SHP77 (cell line): ENCODE data around the gene SSR1.

Experiments
- DNase-seq, 2 experiments: peaks; one replicate each; lab custom pipeline; 2025; lab: John Stamatoyannopoulos, UW

The SSR1 gene

DNA sequence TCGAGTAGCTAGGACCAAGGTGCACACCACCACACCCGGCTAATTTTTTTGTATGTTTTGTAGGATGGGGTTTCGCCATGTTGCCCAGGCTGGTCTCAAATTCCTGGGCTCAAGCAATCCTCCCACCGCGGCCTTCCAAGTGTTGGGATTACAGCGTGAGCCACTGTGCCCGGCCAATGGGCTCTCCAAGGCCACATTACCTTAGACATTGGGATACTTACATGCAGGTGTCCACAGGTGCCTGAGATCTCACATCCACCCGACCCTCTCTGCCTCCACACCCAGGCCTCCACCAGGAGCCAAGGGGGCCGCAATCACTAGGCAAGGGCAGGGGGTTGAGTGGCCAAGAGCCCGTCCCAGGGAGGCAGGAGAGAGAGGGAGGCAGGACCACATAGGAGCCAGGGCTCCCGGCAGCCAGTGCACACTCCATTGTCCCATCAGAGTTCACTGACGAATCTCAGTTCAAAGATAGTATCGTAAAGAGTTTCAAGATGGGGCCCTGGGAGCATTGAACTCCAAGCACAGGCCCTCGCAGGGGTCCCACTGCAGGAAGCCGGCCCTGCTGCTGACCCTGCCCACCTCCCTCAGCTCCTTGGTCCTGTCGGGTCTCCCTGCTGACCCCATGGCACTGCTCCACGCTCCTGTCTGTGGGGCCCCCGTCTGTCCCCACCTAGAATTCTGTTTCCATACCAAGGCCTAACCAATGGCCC, 55.3 kb downstream of the SSR1 start:
- DNase-seq, result no peak

DNA sequence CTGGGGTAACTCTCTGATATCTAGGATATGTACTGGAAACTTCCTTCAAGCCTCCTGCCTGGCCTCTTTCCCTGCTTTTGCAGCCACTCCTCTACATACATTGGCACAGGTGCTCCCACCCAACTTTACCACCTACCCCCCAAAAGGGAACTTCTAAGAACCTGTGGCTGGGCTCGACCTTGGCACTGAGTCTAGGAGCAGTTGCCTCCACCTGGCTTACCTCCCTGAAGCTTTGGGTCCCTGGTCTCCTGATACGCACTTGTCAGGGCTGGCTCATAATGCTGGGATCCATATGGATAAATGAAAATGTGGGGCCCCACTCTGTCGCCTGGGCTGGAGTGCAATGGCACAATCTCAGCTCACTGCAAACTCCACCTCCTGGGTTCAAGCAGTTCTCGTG, 56.2 kb downstream of the SSR1 start:
- DNase-seq, result no peak

DNA sequence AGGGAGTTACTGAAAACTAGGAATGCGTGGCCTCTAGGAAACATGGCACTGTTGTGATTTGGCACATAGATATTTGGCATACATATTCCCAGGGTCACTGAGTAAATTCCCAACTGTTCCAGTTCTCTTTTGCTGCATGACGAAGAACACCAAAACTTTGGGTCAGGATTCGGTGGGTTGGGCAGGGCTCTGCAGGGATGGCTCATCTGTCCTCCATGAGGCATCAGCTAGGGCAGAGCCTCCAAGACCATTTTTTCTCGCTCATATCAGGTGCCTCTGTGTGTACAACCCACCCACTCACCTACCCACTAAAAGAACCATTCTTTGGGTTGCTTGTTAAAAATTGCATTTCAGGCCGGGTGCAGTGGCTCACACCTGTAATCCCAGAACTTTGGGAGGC, 57.1 kb downstream of the SSR1 start:
- no peak for DNase-seq

DNA sequence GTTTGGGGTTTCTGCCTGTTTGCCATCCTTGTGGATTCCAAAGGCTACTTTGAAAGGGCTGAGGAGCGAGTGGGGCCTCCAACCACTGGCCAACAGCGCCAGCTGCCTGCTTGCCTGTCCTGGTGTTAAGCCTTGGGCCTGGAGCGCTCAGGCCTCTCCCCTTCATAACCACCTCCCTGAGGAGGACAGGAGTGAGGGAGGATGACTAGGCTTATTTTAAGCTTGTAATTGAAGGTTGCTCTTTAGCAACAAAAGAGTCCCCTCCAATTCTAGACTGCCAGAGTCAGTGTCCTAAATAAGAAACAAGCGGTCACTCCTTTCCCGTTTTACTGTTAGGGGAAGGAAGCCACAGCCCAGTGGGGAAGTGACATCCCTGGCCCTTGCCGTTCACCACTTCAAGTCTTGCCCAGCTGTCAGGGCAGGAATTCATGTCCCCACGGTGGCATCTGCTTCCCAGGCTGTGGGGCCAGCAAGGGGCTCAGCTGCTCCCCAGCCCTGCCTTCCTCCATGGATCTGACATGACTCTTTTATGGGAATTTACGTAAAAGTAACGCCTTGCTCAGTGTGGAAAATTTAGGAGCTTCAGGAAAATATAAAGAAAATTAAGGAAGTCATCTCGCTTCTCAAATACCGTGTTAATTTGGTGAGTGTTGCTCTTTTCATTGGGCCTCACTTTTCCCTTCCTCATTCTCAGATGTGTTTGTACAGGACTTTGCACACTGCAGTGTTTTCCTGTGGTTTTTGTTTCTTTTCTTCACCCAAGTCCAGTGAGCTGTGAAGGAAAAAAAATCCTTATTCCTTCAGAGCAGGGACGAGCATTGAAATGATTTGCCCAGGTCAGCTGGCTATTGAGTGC, 57.8 kb downstream of the SSR1 start:
- no peak for DNase-seq

DNA sequence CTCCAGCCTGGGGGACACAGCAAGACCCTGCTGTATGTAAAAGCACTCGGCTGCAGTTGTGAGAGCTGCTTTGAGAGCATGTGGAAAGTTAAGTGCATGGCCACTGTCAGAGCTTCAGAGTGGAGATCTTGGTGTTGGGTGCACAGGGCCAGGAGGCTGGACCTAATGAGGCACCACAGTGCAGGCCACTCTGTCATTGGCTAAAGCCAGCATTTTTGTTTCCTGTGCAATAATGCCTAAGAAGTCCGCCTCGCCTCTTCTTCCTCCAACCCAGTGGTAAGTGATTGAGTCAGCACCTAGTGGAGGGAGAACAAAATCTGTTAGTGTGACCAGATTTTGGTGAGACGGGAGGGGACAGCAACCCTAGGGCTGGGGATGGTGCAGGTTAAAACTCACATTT, 60.6 kb downstream of the SSR1 start:
- DNase-seq, result no peak

DNA sequence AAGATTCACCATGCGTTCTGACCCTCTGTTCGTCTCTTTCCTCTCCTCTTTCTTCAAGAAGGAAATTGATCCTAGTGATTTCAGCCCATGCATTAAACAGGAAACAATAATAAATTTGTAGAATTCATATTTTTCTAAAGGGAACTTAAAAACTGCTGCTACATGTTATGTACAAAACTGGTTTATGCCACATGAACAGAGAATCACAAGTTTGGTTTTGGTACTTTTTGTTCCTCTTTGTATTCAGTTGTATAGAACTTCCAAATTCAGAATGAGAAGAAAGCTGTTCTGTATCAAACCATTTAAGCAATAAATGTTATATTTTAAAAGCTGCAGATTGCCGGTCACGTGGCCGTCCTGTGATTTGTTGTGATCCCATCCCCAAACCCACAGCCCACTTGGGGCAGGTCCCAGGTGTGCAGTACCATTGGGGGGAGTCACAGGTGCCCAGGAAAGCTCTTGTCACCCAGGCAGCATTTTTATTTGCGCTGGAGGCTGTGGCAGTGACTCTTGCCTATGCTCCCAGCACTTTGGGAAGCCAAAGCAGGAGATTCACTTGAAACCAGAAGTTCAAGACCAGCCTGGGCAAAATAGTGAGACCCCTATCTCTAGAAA, 61.2 kb downstream of the SSR1 start:
- no peak for DNase-seq

DNA sequence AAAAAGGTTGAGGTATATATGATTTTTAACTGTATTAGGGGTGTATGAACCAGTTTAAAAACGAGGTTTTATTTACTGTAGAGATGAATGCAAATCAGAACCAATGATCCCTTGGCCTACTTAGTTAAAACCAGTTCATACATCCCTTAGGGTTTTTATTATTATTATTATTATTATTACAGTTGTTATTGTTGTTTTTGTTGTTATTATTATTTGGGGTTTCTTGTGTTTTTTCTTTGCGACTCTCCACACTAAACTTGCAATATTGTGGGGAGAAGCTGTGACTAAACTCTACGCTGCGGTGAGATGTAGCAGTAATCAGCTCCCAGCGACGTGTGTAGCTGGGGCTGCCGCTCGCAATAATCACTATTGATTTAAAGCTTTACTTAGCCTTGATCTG, 62.2 kb downstream of the SSR1 start:
- DNase-seq, result no peak

DNA sequence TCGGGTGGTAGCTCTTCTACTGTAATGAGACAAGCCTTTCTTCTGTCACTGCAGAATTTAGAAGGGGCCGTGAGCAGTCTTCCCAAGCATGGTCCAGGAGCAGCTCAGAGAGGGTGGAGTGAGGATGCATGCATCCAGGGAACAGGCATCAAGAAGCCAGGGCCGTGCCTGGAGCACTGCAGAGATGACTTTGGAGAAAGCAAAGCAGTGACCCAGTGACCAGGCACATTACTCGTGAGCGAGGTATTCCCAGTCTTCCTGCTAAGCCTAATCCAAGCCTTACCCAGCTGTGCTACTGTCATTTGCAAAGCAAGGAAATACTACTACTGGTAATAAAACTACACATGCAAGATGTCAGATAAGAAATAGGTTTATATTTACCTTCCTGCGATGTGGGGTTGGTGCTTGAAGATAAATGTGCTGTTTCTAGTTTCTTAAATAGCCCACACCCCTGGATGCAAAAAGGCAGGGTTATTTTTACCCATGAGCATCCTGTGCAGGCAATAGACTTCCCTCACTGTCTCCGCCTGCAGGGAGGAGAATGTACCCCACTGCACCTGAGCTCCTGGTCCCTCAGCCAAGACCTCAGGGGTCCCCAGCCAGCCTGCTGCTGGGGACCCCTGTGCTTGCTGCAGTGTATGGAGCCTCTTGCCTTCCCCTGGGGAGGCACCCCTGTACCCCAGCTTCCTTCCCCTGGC, 62.9 kb downstream of the SSR1 start:
- DNase-seq, result no peak

DNA sequence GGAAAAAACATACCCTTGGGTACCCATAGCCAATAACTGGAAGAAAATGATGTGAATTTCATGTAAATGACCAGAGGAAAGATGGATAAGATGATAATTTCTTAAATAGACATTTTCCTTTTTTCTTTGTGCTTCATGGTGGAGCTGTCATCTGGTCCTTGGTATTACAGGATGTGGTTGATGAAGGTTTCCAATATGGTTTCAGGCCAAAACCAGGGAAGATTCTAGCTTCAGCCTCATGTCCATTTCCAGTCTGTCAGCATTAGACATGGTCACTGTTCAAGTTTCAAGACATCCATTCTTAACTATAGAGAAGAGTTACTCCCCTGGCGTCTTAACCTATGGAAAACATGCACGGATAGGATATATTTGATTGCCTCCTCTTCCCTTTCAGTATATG, 63.6 kb downstream of the SSR1 start:
- DNase-seq, result no peak

DNA sequence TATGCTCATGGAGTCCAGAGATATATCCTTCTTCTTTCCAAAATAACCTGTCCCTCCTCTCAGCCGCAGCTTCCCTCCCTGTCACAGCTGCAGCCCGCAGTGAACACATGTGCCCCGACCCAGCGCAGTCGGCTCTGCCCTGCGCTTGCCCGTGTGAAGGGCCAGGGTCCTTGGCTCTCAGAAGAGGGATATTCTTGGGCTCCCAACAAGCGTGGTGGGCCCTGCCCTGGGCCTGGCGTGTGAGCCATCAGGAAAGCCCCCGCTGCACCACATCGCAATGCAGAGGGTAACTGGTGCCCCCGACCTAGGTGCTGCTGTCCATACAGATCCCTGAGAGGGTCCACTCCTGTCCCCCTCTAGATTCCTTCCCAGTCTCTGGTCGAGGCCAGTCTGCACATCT, 65.2 kb downstream of the SSR1 start:
- no peak for DNase-seq

DNA sequence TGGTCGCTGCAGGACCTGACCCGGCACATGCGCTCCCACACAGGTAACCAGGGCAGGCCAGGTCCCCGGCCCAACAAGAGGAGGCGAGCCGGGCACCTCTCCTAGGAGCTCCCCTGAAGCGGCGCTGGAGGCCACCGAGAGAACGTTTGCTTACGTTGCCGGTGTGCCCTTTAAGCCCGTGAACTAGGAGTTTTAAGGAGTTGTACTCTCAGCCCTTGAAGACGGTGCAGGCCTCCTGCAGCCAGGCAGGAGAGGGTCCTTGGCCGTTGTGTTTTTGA, 65.9 kb downstream of the SSR1 start:
- no peak for DNase-seq

DNA sequence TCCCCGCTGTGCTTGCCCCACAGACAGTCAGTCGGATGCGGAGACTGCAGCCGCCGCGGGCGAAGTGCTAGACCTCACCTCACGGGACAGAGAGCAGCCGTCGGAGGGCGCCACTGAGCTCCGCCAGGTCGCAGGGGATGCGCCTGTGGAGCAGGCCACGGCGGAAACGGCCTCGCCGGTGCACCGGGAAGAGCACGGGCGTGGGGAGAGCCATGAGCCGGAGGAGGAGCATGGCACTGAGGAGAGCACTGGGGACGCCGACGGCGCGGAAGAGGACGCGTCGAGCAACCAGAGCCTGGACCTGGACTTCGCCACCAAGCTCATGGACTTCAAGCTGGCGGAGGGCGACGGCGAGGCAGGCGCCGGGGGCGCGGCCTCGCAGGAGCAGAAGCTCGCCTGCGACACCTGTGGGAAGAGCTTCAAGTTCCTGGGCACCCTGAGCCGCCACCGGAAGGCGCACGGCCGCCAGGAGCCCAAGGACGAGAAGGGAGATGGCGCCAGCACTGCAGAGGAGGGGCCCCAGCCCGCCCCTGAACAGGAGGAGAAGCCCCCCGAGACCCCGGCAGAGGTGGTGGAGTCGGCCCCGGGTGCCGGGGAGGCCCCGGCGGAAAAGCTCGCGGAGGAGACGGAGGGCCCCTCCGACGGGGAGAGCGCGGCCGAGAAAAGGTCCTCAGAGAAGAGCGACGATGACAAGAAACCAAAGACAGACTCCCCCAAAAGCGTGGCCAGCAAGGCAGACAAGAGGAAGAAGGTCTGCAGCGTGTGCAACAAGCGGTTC, 66.4 kb downstream of the SSR1 start:
- DNase-seq, result no peak

DNA sequence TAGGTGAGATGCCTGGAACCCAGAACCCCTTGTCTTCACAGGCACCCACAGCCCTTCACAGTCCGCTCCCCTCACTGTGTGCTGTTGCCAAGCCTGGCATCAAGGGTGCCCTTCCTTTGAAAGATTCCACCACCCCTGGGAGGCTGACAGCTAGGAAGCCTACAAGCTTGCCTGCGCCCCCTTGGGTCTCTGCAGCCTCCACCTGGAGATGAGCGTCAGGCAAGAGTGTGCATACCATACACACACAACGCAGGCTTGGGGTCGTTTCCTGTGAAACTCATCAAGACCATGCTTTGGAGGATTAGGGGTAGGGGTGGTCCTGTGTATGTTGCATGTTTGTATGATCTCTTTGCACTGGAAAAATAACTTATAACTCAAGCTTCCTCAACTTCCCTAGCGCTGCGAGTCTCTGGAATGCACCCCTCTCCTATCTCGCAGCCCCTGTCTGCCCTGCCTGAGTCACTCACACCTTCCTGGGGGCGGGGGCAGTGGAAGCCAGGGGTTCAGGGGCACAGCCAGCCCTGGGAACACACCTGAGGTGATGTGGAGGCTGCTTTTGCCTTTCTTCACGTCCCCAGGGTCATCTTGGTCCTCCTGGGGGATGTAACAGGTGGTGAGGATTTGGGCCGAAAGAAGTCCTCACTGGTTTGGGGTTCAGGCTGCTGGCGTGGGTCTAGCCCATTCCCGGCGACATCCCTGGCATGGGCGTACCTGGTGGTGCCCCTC, 67.2 kb downstream of the SSR1 start:
- no peak for DNase-seq

DNA sequence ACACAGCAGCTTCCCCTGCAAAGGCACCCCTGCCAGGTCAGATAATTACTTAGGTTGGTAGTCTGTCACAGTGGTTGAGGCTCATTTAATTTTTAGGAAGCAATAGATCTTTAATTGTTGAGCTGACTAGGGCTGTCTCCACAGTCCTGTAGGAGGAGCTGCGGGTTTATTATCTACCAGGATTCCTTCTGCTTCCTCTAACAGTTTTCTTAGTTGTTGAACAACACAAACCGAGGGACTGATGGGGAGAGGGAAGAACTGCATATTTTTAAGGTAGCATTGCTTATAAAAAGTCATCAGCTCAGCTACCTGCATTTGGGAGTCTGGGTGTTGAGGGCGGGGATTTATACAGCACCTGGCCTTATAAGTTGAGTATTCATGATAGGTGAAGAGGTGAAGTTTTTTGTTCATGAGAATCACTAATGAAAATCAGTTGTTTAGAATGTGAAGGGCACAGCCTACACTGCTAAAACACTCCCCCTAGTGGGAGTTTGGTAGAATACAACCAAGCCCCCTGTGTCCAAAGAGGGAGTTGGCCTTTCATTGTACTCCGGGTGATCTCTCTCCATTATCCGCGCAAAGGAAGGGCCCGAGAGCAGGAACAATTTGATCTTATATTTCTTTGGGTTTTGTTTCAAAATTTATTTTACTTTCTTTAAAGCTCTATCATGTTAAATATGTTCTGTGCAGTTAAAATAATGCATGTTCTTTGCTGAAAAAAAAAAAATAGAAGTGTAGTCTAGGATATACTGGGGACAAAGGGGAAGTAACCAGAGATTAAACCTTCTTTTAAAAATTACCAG, 69.6 kb downstream of the SSR1 start:
- peak; percentile 12 to 38 for DNase-seq

DNA sequence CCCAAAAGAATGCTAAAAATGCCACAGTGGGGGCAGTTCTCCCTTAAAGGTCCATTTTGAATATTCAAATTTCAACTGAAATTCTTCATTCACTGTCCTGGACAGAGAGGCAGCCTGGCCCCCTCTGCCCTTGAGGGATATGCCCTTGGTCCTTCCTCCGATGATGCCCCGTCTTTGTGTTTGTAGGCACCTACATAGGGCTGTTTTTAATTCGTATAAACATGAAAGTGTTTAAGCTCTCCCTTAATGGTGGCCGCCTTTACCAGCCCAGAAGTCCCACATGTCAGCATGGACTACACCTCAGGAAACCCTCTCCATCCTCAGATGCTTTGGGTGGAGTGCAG, 70.2 kb downstream of the SSR1 start:
- no peak for DNase-seq

DNA sequence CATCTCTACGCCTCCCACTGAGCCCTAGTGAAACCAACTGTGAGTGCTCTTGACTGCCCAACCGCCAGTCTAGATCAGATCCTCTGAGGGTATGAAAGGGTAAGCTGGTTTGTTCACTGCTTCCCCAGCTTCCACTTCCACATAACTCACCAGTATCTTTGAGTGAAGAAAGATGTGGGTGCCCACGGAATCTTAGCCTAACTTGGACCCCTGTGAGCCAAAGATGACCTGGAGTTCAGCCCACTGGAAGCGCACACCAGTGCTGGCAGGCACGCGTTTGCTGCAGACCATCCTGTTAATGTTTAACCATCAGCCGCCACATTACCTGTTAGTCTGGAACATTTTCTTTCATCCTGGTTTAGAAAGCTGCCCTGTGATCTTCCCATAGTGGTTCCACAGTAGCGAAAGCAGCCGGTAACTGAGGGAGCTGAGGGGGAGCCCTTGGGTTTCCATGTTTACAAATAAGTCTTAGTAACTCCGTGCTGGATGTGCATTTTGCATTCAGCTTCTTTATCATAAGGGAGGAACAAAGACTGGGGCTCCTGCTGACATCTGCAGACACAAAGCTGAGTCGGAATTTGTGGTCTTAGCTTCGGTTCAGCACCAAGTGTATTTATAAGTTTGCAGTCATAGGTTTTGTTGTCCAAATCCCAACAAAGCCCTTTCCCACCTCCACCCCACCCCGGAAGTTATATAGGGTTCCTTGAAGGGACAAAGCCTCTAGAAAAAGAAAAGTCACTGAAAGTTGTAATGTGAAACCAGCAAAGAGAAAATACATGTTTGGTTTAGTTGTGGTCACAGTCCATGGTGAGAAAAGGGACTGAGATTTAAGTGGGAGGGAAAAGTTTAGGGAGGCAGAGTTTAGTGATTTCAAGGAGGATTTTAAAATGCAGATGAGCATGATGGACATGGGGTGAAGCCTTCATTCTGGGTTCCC, 71.0 kb downstream of the SSR1 start:
- no peak for DNase-seq

DNA sequence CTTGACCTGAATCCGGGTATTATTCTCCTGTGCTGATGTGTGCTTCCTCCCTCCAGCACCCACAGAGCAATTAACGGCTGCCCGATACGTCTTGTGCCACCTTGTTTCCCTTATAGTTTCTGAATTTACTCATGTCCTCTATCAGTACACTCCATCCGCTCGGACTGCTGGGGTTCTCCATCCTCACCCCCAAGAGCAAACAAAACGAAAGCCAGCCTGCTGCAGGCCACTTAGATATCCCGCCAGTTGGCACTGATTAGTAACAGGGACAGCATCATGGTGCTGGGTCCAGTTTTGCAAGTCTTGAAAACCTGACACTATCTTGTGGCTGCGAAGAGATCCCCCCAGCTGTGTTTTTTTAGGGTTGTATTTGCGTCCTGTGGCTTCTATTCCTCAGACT, 71.8 kb downstream of the SSR1 start:
- no peak for DNase-seq

DNA sequence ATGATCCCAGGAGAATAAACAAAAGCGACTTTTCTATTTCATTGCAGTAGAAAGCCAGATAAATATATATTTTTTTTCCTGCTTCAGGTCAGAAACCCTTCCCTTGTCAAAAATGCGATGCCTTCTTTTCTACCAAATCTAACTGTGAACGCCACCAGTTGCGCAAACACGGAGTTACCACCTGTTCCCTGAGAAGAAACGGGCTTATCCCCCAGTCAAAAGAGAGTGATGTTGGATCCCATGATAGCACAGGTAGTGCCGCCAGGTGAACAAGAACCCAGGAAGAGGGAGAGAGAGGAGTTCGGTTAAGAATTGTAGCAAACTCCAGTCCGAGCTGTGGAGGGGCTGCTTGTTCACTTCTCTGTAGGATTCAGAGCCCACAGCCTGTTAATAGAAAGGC, 72.6 kb downstream of the SSR1 start:
- DNase-seq, result no peak

DNA sequence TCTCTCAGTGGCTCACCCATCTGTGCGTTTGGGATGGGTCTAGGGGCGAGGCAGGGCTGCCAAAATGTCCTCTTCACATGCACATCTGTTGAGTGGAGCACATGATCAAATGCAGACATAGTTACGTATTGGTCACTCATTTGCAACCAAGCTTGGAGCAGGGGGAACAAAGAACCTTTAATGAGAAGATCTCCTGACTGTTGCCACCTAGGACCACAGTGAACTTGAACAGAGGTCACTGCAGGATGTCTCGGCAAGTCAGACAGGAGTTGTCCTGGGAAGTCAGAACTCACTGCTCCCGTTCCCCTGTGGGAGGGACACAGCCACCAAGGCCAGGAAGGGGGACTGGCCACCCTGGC, 73.4 kb downstream of the SSR1 start:
- DNase-seq, result no peak
